ENCODE results near the gene CNN3.
"Not testable (repeated sequence)": the region's sequence is repeated elsewhere in the genome, so short reads cannot be mapped to it uniquely, and the experiment has no call there.

CNN3 gene

GRCh38 chr1:94951046-94951445 lies 24.1 kb upstream of the CNN3 start:
- POLR2A ChIA-PET: no interaction called here
- CTCF ChIA-PET: no interaction called here
- 86% methylated on average over 2 of the region's 2 CpGs for WGBS (ENCODE audit: insufficient coverage)
- Histone ChIP-seq H3K27ac (ENCODE audit: insufficient read depth in 1 of 2, low read depth in 1 of 2, low read length in 2 of 2, poor library complexity in 1 of 2, severe bottlenecking in 2 of 2) (no peak overlapping the region), H3K36me3 (ENCODE audit: control insufficient read depth in 4 of 4, insufficient read depth in 4 of 4, low read length in 3 of 4) (no peaks in the 10 kb centered on the region), H3K4me3 (ENCODE audit: control insufficient read depth in 1 of 7, extremely low read depth in 1 of 7, insufficient read depth in 4 of 7, low read depth in 2 of 7, low read length in 6 of 7) (no peak overlapping the region), H3K27me3 (replicated peaks in 2 of 5; ENCODE audit: control insufficient read depth in 4 of 5, insufficient read depth in 5 of 5, low read length in 4 of 5) (no peaks in the 10 kb centered on the region), H3K9me3 (ENCODE audit: control extremely low read depth in 1 of 5, control insufficient read depth in 4 of 5, insufficient read depth in 2 of 5, low read depth in 1 of 5, low read length in 4 of 5) (no peaks in the 10 kb centered on the region), H3K4me1 (ENCODE audit: control extremely low read depth in 1 of 4, control insufficient read depth in 4 of 4, insufficient read depth in 4 of 4, low read length in 3 of 4) (peaks cover 0 to 5% (median 0%) of the 10 kb centered on the region in 4 experiments)
- no peak for DNase-seq

DNA sequence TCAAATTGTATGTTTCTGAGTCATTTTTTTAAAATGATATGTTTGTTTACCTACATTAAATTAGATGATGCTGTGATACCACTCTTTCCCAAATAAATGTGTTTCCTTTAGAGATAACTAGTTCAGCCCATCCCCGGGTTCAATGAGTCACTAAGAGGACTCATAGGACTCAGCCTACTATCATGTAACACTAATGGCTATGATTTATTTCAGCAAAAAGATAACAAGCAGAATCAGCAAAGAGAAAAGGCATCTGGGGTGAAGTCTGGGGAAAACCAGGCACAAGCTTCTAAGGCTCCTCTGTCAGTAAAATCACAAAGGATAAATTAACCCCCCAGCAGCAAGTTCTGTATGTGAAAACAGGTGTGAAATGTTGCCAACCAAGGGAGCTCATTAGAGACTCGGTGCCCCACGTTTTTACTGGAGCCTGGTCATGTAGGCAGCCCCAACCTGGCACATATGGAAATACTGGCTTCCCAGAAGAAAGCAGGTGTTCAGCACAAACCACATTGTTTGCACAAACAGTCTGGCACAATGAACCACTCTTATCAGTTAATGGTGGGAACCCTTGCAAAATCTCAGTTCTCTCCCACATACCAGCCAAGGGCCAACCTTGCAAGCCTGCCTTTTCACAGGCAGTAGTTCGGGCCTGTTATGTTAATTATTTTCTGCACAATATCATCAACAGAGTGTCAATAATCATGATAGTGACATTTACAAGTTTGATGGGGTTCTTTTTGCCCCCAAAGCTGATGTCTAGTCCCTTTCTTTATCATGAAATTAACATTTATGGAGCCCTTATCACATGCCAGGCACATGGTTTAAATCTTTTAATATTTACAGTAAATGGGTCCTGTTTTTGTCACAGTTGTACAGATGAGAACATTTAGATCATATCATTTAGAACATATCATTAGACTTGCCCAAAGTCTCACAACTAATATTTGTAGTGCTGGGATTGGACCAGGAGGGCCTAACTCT lies 23.1 kb upstream of the CNN3 start:
- H3K27ac ChIP-seq (ENCODE audit: insufficient read depth in 1 of 2, low read depth in 1 of 2, low read length in 2 of 2, poor library complexity in 1 of 2, severe bottlenecking in 2 of 2): no peak overlapping the region
- peaks cover 0 to 5% (median 0%) of the 10 kb centered on the region in 4 experiments for H3K4me1 ChIP-seq (ENCODE audit: control extremely low read depth in 1 of 4, control insufficient read depth in 4 of 4, insufficient read depth in 4 of 4, low read length in 3 of 4)
- H3K36me3 ChIP-seq (ENCODE audit: control insufficient read depth in 4 of 4, insufficient read depth in 4 of 4, low read length in 3 of 4): no peaks in the 10 kb centered on the region
- H3K4me3 ChIP-seq (ENCODE audit: control insufficient read depth in 1 of 7, extremely low read depth in 1 of 7, insufficient read depth in 4 of 7, low read depth in 2 of 7, low read length in 6 of 7): no peak overlapping the region
- H3K9me3 ChIP-seq (ENCODE audit: control extremely low read depth in 1 of 5, control insufficient read depth in 4 of 5, insufficient read depth in 2 of 5, low read depth in 1 of 5, low read length in 4 of 5): no peaks in the 10 kb centered on the region
- ChIA-PET POLR2A (no interaction called here), CTCF (no interaction called here)
- DNase-seq: no peak
- no peaks in the 10 kb centered on the region for H3K27me3 ChIP-seq (replicated peaks in 2 of 5; ENCODE audit: control insufficient read depth in 4 of 5, insufficient read depth in 5 of 5, low read length in 4 of 5)
- WGBS (ENCODE audit: insufficient coverage): 100% methylated on average over 2 of the region's 4 CpGs

GRCh38 chr1:94947437-94947836 lies 20.5 kb upstream of the CNN3 start:
- Histone ChIP-seq H3K27ac (ENCODE audit: insufficient read depth in 1 of 2, low read depth in 1 of 2, low read length in 2 of 2, poor library complexity in 1 of 2, severe bottlenecking in 2 of 2) (no peak overlapping the region), H3K27me3 (replicated peaks in 2 of 5; ENCODE audit: control insufficient read depth in 4 of 5, insufficient read depth in 5 of 5, low read length in 4 of 5) (no peaks in the 10 kb centered on the region), H3K4me3 (ENCODE audit: control insufficient read depth in 1 of 7, extremely low read depth in 1 of 7, insufficient read depth in 4 of 7, low read depth in 2 of 7, low read length in 6 of 7) (no peak overlapping the region), H3K4me1 (ENCODE audit: control extremely low read depth in 1 of 4, control insufficient read depth in 4 of 4, insufficient read depth in 4 of 4, low read length in 3 of 4) (peaks cover 0 to 5% (median 0%) of the 10 kb centered on the region in 4 experiments), H3K9me3 (ENCODE audit: control extremely low read depth in 1 of 5, control insufficient read depth in 4 of 5, insufficient read depth in 2 of 5, low read depth in 1 of 5, low read length in 4 of 5) (no peaks in the 10 kb centered on the region), H3K36me3 (ENCODE audit: control insufficient read depth in 4 of 4, insufficient read depth in 4 of 4, low read length in 3 of 4) (no peaks in the 10 kb centered on the region)
- no CpG with 5 or more reads among the region's 1 CpG for WGBS (ENCODE audit: insufficient coverage)
- ChIA-PET POLR2A (no interaction called here), CTCF (interaction anchor here (0.7 kb wide), 1 partner anchor 38 kb away, joined by 3 read pairs; no protein-coding TSS in a partner anchor)
- no peak for DNase-seq

DNA sequence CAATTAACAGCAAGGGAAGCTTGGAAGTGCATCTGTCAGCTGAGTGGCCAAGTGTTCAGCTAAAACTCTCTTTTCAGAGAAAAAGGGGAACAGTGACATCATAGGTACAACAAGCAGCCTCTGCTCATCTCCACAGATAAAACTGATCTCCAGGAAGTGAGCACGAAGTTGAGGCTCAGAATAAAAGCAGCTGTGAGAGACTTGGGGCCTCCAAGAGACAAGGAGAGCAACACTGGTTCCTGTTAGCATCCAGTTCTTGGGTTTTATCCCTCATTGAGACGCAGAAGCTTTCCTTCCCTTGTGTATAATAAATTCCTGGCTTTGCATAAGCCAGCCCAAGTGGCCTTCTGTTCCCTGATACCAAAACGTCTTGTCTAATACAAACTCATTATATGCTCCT lies 20.0 kb upstream of the CNN3 start:
- Histone ChIP-seq H3K4me1 (ENCODE audit: control extremely low read depth in 1 of 4, control insufficient read depth in 4 of 4, insufficient read depth in 4 of 4, low read length in 3 of 4) (peaks cover 0 to 5% (median 0%) of the 10 kb centered on the region in 4 experiments), H3K4me3 (ENCODE audit: control insufficient read depth in 1 of 7, extremely low read depth in 1 of 7, insufficient read depth in 4 of 7, low read depth in 2 of 7, low read length in 6 of 7) (no peak overlapping the region), H3K36me3 (ENCODE audit: control insufficient read depth in 4 of 4, insufficient read depth in 4 of 4, low read length in 3 of 4) (no peaks in the 10 kb centered on the region), H3K27me3 (replicated peaks in 2 of 5; ENCODE audit: control insufficient read depth in 4 of 5, insufficient read depth in 5 of 5, low read length in 4 of 5) (no peaks in the 10 kb centered on the region), H3K27ac (ENCODE audit: insufficient read depth in 1 of 2, low read depth in 1 of 2, low read length in 2 of 2, poor library complexity in 1 of 2, severe bottlenecking in 2 of 2) (no peak overlapping the region), H3K9me3 (ENCODE audit: control extremely low read depth in 1 of 5, control insufficient read depth in 4 of 5, insufficient read depth in 2 of 5, low read depth in 1 of 5, low read length in 4 of 5) (no peaks in the 10 kb centered on the region)
- 84% methylated on average over 3 of the region's 3 CpGs for WGBS (ENCODE audit: insufficient coverage)
- ChIA-PET CTCF (interaction anchor here (0.7 to 0.9 kb wide), 2 partner anchors 34 to 38 kb away, joined by 3 to 4 read pairs; no protein-coding TSS in a partner anchor), POLR2A (no interaction called here)
- peak in 1 of 3 donors; percentile 3 for DNase-seq

DNA sequence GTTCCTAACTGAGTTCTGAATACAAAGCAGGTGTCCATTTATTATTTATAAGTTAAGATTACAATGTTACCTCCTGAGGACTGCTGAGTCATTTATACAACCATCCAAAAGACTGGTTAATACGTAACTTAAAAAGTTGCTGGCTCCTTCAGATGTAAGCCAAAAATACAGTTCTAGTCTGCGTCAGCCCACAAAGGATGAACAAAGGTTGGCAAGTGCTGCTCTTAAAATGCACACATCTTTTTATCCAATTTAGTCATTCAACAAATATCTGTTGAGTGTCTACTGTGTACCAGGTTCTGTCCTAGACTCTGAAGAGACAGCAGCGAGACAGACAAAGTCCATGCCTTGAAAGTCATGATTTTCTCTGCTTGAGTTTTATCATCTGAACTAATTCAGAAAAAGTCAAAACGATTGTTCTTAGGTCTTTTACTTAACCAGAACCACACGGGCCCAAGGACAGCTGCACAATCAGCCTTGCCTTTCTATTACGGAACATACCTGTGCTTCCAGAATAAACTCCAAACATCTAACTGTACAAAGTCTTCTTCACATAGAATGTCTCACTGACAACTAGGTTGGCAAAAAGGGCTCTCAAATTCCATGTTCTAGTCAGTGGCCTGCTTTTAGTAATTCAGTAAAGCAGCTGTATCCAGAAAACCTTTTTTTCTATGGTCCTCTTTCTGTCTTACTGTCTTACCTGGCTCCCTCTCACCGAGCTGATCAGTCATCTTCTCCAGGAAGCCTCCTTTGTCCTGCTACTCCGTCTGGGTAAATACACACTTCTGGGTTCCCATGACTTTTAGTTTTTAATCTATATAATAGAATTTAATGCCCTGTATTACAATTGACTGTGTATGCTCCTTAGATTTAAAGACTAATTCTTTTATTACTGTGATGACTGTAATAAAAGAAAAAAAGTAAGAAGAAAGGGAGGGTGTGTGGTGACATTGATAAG lies 15.5 kb upstream of the CNN3 start:
- ChIA-PET CTCF (no interaction called here), POLR2A (no interaction called here)
- Histone ChIP-seq H3K4me1 (ENCODE audit: control extremely low read depth in 1 of 4, control insufficient read depth in 4 of 4, insufficient read depth in 4 of 4, low read length in 3 of 4) (peaks cover 0 to 5% (median 0%) of the 10 kb centered on the region in 4 experiments), H3K36me3 (ENCODE audit: control insufficient read depth in 4 of 4, insufficient read depth in 4 of 4, low read length in 3 of 4) (no peaks in the 10 kb centered on the region), H3K9me3 (ENCODE audit: control extremely low read depth in 1 of 5, control insufficient read depth in 4 of 5, insufficient read depth in 2 of 5, low read depth in 1 of 5, low read length in 4 of 5) (no peaks in the 10 kb centered on the region), H3K27ac (ENCODE audit: insufficient read depth in 1 of 2, low read depth in 1 of 2, low read length in 2 of 2, poor library complexity in 1 of 2, severe bottlenecking in 2 of 2) (no peak overlapping the region), H3K27me3 (replicated peaks in 2 of 5; ENCODE audit: control insufficient read depth in 4 of 5, insufficient read depth in 5 of 5, low read length in 4 of 5) (no peaks in the 10 kb centered on the region), H3K4me3 (ENCODE audit: control insufficient read depth in 1 of 7, extremely low read depth in 1 of 7, insufficient read depth in 4 of 7, low read depth in 2 of 7, low read length in 6 of 7) (no peak overlapping the region)
- DNase-seq: no peak
- WGBS (ENCODE audit: insufficient coverage): 100% methylated on average over 6 of the region's 8 CpGs

GRCh38 chr1:94941480-94941879 lies 14.6 kb upstream of the CNN3 start:
- WGBS (ENCODE audit: insufficient coverage): 100% methylated on average over 1 of the region's 1 CpG
- H3K9me3 ChIP-seq (ENCODE audit: control extremely low read depth in 1 of 5, control insufficient read depth in 4 of 5, insufficient read depth in 2 of 5, low read depth in 1 of 5, low read length in 4 of 5); H3K27me3 ChIP-seq (replicated peaks in 2 of 5; ENCODE audit: control insufficient read depth in 4 of 5, insufficient read depth in 5 of 5, low read length in 4 of 5); POLR2A ChIA-PET; H3K36me3 ChIP-seq (ENCODE audit: control insufficient read depth in 4 of 4, insufficient read depth in 4 of 4, low read length in 3 of 4); H3K27ac ChIP-seq (ENCODE audit: insufficient read depth in 1 of 2, low read depth in 1 of 2, low read length in 2 of 2, poor library complexity in 1 of 2, severe bottlenecking in 2 of 2); DNase-seq; H3K4me3 ChIP-seq (ENCODE audit: control insufficient read depth in 1 of 7, extremely low read depth in 1 of 7, insufficient read depth in 4 of 7, low read depth in 2 of 7, low read length in 6 of 7); H3K4me1 ChIP-seq (ENCODE audit: control extremely low read depth in 1 of 4, control insufficient read depth in 4 of 4, insufficient read depth in 4 of 4, low read length in 3 of 4): not testable (repeated sequence)
- CTCF ChIA-PET: interaction anchor here (1.2 kb wide), 1 partner anchor 100 kb away, joined by 3 read pairs; no protein-coding TSS in a partner anchor

Measured in common myeloid progenitor, CD34-positive (primary cell).